HL-60 (cell line): ENCODE results near the gene SMAD4.

Experiments
- DNase-seq, 2 experiments: peaks; one replicate each; pipeline ENCODE4 v3.0.0-alpha.2; 2010 to 2020; ENCODE audit warnings: low read depth in 1 of 2, low spot score in 1 of 2
- H3K27ac ChIP-seq: fragments of 250-450 bp; sonication (Bioruptor Pico); replicated peaks from 2 replicates; pipeline ENCODE4 v1.5.1; 2020; ENCODE audit warnings: mild to moderate bottlenecking, moderate library complexity
- H3K27me3 ChIP-seq: fragments of 250-450 bp; sonication (Bioruptor Pico); 2 replicates; pipeline ENCODE4 v1.5.1; 2021; ENCODE audit warnings: mild to moderate bottlenecking, moderate library complexity; ENCODE audit not compliant: insufficient read depth, poor library complexity, severe bottlenecking
- H3K4me3 ChIP-seq: replicated peaks from 2 replicates; pipeline ENCODE4 v1.5.1; 2011; ENCODE audit warnings: mild to moderate bottlenecking, control low read depth, low read length; ENCODE audit not compliant: insufficient read depth
- GABPA ChIP-seq: IDR thresholded peaks from 2 replicates; pipeline ENCODE4 v1.6.1; 2012; ENCODE audit warnings: low read depth
- POLR2AphosphoS5 ChIP-seq: IDR thresholded peaks from 2 replicates; pipeline ENCODE4 v1.6.1; 2012; ENCODE audit warnings: low read depth
- SPI1 ChIP-seq: IDR thresholded peaks from 2 replicates; pipeline ENCODE4 v1.6.1; 2012; ENCODE audit warnings: low read depth, mild to moderate bottlenecking, borderline replicate concordance
- TF ChIP-seq, protein P1 (sequence below): IDR thresholded peaks from one replicate; pipeline ENCODE4 v1.5.1; 2011; ENCODE audit warnings: low read length, control low read depth, inconsistent platforms; ENCODE audit not compliant: insufficient read depth
- TF ChIP-seq, protein P2 (sequence below): IDR thresholded peaks from 2 replicates; pipeline ENCODE4 v1.6.1; 2012; ENCODE audit warnings: low read depth; ENCODE audit not compliant: insufficient replicate concordance

SMAD4 gene

DNA sequence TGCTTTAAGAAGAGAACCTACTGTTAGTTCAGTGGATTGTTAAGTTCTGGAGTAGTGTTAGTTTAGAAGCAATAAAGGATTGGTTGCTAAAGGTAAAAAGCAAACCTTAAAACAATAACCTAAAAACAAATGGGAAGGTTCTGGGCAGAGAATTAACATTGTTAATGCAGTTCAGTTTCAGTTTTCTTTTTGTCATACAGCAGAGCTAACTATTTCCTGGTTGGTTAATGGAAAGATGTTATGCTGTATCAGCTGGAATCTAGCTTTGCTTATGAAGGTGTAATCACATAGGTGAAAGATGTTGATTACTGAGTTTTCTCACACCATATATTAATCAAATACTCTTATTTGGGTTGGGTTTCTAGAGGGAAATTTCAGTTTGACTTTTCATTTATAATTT lies 23.8 kb downstream of the SMAD4 start:
- no peak for DNase-seq
- Histone ChIP-seq H3K27me3 (no peaks in the 10 kb centered on the region), H3K27ac (no peak overlapping the region), H3K4me3 (no peak overlapping the region)
- TF ChIP-seq, protein P1, sequence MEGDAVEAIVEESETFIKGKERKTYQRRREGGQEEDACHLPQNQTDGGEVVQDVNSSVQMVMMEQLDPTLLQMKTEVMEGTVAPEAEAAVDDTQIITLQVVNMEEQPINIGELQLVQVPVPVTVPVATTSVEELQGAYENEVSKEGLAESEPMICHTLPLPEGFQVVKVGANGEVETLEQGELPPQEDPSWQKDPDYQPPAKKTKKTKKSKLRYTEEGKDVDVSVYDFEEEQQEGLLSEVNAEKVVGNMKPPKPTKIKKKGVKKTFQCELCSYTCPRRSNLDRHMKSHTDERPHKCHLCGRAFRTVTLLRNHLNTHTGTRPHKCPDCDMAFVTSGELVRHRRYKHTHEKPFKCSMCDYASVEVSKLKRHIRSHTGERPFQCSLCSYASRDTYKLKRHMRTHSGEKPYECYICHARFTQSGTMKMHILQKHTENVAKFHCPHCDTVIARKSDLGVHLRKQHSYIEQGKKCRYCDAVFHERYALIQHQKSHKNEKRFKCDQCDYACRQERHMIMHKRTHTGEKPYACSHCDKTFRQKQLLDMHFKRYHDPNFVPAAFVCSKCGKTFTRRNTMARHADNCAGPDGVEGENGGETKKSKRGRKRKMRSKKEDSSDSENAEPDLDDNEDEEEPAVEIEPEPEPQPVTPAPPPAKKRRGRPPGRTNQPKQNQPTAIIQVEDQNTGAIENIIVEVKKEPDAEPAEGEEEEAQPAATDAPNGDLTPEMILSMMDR = no peak
- TF ChIP-seq POLR2AphosphoS5 (no peak), SPI1 (no peak), GABPA (no peak)
- TF ChIP-seq, protein P2, sequence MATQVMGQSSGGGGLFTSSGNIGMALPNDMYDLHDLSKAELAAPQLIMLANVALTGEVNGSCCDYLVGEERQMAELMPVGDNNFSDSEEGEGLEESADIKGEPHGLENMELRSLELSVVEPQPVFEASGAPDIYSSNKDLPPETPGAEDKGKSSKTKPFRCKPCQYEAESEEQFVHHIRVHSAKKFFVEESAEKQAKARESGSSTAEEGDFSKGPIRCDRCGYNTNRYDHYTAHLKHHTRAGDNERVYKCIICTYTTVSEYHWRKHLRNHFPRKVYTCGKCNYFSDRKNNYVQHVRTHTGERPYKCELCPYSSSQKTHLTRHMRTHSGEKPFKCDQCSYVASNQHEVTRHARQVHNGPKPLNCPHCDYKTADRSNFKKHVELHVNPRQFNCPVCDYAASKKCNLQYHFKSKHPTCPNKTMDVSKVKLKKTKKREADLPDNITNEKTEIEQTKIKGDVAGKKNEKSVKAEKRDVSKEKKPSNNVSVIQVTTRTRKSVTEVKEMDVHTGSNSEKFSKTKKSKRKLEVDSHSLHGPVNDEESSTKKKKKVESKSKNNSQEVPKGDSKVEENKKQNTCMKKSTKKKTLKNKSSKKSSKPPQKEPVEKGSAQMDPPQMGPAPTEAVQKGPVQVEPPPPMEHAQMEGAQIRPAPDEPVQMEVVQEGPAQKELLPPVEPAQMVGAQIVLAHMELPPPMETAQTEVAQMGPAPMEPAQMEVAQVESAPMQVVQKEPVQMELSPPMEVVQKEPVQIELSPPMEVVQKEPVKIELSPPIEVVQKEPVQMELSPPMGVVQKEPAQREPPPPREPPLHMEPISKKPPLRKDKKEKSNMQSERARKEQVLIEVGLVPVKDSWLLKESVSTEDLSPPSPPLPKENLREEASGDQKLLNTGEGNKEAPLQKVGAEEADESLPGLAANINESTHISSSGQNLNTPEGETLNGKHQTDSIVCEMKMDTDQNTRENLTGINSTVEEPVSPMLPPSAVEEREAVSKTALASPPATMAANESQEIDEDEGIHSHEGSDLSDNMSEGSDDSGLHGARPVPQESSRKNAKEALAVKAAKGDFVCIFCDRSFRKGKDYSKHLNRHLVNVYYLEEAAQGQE = no peak

DNA sequence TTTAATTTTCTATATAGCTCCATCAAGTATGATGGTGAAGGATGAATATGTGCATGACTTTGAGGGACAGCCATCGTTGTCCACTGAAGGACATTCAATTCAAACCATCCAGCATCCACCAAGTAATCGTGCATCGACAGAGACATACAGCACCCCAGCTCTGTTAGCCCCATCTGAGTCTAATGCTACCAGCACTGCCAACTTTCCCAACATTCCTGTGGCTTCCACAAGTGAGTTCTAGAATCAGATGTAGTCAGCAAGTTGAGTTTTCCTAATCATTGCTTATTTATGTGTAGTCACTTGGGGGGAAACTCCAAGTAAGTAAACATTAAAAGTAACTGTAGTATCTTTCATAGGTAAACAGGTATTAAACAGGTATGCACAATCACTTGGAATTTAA lies 24.8 kb downstream of the SMAD4 start:
- Histone ChIP-seq H3K27ac (no peak overlapping the region), H3K4me3 (no peak overlapping the region), H3K27me3 (no peaks in the 10 kb centered on the region)
- no peak for DNase-seq
- TF ChIP-seq GABPA (no peak), POLR2AphosphoS5 (no peak)
- TF ChIP-seq, protein P2 = no peak

DNA sequence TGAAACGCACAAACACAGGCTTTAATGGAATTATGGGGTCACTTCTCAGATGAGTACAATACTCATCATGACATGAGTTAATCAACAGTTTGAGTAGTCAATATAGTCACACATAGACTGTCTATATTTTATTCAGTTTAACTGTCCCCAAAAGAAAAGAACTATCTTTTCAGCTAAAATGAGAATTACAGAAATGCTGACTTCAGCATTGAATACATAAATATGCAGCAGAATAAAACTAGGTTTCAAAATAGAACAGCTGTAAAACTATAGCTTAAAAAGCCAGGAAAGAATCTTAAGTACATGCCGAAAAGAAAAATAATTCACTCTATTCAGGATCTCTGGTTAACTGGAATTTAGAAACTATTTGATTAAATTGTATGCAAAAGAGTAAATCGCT lies 30.0 kb downstream of the SMAD4 start:
- no peaks in the 10 kb centered on the region for H3K27me3 ChIP-seq
- no peak overlapping the region for H3K4me3 ChIP-seq
- no peak for DNase-seq
- TF ChIP-seq GABPA = no peak
- no peak for TF ChIP-seq POLR2AphosphoS5
- TF ChIP-seq, protein P1 = no peak
- TF ChIP-seq SPI1 = no peak
- TF ChIP-seq, protein P2 = no peak
- no peak overlapping the region for H3K27ac ChIP-seq

DNA sequence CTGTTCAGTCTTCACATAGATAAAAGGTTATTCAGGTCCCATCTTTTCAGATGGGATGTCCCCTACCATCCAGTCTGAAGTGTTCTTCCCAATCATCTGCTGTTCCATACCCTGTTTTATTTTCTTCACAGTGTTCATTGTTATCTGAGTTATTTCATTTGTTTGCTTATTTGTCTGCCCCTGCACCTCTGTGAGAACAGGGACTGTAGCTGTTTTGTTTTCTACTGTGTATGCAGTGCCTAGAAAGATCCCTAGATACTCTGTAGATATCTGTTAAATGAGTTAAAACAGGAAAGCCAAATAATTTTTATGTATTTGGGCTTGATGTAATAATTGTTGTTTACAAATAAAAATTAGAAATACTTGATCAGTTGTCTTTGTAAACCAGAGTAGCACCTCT lies 34.2 kb downstream of the SMAD4 start:
- Histone ChIP-seq H3K4me3 (no peak overlapping the region), H3K27ac (no peak overlapping the region), H3K27me3 (no peaks in the 10 kb centered on the region)
- TF ChIP-seq GABPA (no peak), POLR2AphosphoS5 (no peak), SPI1 (no peak)
- TF ChIP-seq, protein P1 = no peak
- TF ChIP-seq, protein P2 = no peak
- no peak for DNase-seq
